Stimulated activated CD8-positive, alpha-beta memory T cell treated with anti-CD3 and anti-CD28 coated beads, Interleukin-4, amount 100 ng/mL, for 1 hour (primary cell): ENCODE results near the gene WASF1.
"Not testable (repeated sequence)": the region's sequence is repeated elsewhere in the genome, so short reads cannot be mapped to it uniquely, and the experiment has no call there.

Experiments used
- DNase-seq, 2 donors: peaks; one replicate each; pipeline ENCODE4 v3.0.0-alpha.2; 2020; ENCODE audit warnings: low read depth in 2 of 2, low spot score in 1 of 2

WASF1 gene

GRCh38 chr6:110095101-110095500, 84.4 kb downstream of the WASF1 start:
- DNase-seq, result no peak

DNA sequence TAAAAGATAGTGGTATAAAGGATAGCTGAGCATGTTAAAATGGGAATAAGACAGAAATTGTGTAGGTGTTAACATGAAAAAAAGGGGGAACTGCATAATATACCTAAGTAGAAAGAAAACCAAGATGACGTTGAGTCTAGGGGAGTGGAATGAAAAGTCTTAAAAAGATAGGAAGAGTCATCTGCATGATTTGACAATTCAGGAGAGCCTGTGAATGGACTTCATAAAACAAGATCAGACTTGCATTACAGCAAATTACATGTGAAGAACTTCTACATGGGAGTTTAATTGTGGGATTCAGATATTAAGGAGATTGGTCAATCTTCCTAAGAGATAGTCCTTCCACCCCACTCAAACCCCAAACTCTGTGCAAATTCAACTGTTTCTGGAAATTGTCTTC, 85.5 kb downstream of the WASF1 start:
- DNase-seq, result no peak

- DNase-seq, result no peak
Measured at GRCh38 chr6:110090876-110091275, 88.6 kb downstream of the WASF1 start.

DNA sequence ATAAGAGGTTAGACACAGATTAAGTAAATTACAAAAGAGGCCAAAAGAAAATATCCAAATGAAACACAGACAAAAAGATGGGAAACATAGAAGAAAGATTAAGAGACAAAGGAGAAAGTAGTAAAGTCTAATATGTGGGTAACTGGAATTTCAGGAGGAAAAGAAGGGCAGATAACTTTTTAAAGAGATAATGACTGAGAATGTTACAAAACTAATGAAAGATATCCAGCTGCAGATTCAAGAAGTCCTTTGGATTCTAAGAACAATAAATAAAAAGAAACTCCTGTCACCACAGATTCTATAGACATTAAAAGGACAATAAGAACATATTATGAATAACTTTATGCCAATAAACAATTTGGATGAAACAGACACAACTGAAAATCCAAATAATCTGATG, 90.1 kb downstream of the WASF1 start:
- DNase-seq, result no peak

DNA sequence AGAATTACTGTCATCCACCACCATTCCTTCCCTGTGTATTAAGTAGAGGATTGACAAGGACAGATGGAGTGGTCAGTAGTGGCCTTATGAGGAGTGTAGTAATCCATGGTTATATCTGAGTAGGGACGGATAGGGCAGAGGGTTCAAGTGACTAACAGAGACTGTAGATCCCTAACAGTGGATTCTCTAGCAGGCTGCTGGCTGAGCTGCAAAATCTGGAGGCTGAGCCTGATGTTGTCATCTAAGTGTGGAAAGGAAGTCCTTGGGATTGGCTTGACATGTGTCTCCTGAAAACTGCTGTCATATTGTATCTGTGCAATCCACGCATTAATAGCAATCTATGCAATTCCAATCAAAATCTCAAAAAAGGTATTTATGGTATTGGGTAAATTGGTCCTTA, 94.2 kb downstream of the WASF1 start:
- DNase-seq, result no peak

- no peak for DNase-seq
Measured at GRCh38 chr6:110083875-110084585, 95.4 kb downstream of the WASF1 start.

DNA sequence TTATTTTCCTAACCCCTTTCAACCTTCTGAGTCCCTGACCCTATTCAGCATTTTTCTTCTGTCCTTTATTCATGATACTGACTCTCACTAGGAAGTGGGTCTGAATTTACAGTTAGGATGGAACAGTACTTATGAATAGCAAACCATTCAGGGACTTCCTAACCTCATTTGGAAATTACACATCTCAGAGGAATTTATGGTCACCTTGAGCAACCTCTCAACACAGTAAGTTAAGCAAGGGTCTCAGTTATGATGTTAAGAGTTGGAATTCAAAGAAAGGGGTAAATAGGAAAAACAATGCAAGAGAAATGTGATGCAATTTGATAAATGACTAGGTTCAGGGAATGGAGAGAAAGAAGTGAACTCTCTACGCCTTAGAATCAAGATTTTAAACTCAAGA, 104.1 kb downstream of the WASF1 start:
- DNase-seq, result no peak

- not testable (repeated sequence) for DNase-seq
Measured at GRCh38 chr6:110073474-110073873, 106.0 kb downstream of the WASF1 start.

DNA sequence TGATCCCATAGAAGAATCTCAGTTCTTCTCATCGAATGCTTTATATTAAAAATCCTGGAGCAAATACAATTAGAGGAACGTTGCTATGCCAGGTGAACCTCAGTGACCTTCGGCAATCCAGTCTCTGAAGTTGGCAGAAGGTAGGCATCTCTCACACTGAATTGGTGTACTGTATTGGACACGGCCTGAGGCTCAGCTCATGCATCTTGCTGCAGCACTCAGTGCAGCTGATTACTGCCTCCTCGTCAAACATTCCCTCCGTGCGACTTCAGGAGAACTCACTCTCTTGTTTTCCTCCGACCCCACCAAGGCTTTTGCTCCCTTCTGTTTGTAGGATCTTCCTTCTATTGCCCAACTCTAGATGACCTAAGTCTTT, 110.9 kb downstream of the WASF1 start:
- no peak for DNase-seq

- DNase-seq, result no peak
Measured at GRCh38 chr6:110067837-110068591, 111.5 kb downstream of the WASF1 start.

GRCh38 chr6:110064744-110065524, 114.5 kb downstream of the WASF1 start:
- no peak for DNase-seq

DNA sequence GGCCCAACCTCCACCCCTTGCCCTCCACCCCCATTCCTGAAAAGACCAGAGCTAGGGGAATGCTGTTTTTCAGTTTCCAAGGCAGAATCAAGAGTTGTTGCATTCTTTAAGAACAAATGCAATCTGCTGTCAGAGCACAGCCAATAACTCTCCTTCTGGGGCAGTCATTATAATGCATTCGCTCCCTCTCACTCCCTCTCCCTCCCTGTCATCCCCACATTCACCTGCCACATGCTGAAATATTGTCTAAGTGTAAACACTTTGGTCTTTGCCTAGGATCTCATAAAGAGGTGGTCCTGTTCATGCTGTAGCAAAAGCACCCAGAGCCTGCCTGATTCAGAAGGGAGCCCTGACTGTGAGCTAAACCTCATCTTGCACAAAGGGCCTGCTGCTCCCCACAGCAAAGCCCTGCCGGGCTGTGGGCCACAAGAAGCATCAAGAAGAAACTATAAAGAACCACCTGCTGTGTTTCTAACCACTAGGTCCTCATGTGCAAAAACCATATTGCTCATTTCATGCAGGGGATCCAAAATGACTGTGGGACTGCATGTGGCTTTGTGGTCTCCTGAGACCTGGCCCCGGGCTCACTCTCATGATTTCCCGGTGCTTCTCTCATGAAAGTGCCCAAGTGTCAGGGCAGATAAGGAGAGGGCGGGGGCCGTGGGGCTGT, 115.7 kb downstream of the WASF1 start:
- DNase-seq, result no peak

- DNase-seq, result no peak
Measured at GRCh38 chr6:110055387-110055735, 124.1 kb downstream of the WASF1 start.

DNA sequence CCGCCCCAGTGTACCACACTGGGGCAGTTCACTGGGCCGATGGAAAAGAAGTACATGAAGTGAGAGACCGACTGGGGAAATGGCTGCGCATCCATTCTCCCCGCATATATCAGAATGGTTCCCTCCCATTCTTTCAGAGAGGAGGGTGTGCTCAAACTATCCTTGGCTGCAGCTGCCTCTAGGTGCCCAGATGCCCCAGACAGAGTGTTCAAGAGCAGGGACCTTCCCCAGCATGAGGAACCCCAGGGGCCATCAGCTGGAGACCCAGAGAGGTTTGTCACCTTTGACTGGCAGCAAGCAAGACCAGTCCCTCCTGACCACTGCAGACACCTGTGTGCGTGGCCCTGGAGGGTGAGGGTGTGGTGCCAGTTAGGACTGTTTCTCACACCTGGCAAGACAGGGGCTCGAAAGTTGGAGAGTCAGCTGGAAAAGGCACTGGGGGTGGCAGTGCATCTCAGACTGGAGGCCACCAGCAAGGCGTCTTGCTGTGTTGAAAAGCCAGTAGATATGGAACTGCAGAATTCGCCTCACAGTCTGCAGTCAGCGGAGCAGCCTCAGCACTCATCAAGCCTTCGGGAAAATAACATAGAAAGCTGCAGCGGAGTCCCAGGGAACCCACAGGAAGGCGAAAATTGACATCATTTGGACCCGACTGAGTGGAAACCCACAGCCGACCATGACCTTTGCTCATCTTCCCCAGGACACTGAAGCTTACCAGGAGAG, 124.6 kb downstream of the WASF1 start:
- DNase-seq, result no peak

GRCh38 chr6:110053395-110054240, 125.9 kb downstream of the WASF1 start:
- DNase-seq, result no peak

DNA sequence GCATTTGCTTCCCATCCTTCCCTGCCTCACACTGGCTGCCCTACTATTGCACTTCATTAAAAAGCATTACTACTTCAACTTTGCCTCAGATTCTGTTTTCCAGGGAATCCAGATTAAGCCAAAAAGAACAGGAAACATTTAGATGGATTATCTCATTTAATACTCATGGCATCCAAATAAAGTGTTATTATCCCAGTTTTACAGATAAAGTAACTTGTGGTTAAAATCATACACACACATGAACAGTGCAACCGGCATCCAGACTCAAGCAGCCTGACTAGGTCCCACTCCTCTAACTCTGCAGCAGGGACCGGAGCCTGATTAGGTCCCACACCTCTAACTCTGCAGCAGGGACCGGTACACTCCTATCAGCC, 129.0 kb downstream of the WASF1 start:
- DNase-seq, result no peak
